ENCODE data around the gene NUP58. TPM values are rescaled to one million over a fixed set of nuclear protein-coding genes. Genes with fewer than 3 reads are reported as not detected.
A peak's percentile ranks its signal among the peaks of the same experiment; 100 is the strongest.

Gene NUP58
- total and polyA plus RNA-seq, 2 experiments from 2014 or later: 22.6 to 54.8 TPM

GRCh38 chr13:25286969-25287961 is 14.2 kb upstream of the NUP58 start, which contains the start of gene MTMR6:
TSS of gene MTMR6 (minus strand) at chr13:25287488. CDS start at chr13:25287247, 241 bp downstream.
- Histone ChIP-seq H3K9ac (peak within 1 kb of the TSS; percentile 92), H3K4me3 (peak within 1 kb of the TSS; percentile 87), H3K9me2 (ENCODE audit: insufficient read depth) (no peaks in the 10 kb centered on the region), H3K36me3 (ENCODE audit: low read depth) (no peaks in the 10 kb centered on the region), H3K4me1 (ENCODE audit: insufficient read depth) (peaks cover 29% of the 10 kb centered on the region), H3K9me3 (ENCODE audit: low read depth) (no peaks in the 10 kb centered on the region), H3K79me2 (ENCODE audit: insufficient read depth) (peaks cover 50% of the 10 kb centered on the region), H3K27ac (peak within 1 kb of the TSS; percentile 82), H4K20me1 (ENCODE audit: insufficient read depth) (no peaks in the 10 kb centered on the region), H3K27me3 (replicated peaks; ENCODE audit: insufficient read depth) (no peaks in the 10 kb centered on the region), H2AFZ (peak within 1 kb of the TSS; percentile 92), H3F3A (ENCODE audit: insufficient read depth) (peaks cover 18% of the 10 kb centered on the region), H3K4me2 (ENCODE audit: unreplicated experiment) (peak within 1 kb of the TSS; percentile 92)
- TF ChIP-seq EZH2phosphoT487 (IDR thresholded peaks at IDR 0.05; ENCODE audit: insufficient read depth, low read depth): no peak
- TF ChIP-seq EZH2 (IDR thresholded peaks at IDR 0.05; ENCODE audit: insufficient read depth, poor library complexity, severe bottlenecking): no peak
- DNase-seq: peak; percentile 87
- in situ Hi-C loops (cut with MboI): no loop called here
- 1 to 2% methylated on average over 61 of the region's 65 CpGs for WGBS, 2 experiments (ENCODE audit: low coverage in 1 of 2, low lambda C conversion rate in 2 of 2, missing lambda C conversion rate in 2 of 2)

- Histone ChIP-seq H2AFZ (peak overlapping the region; percentile 17; the same call in 1 of the 2 replicates), H3K79me2 (ENCODE audit: insufficient read depth) (peaks cover 33% of the 10 kb centered on the region), H3F3A (ENCODE audit: insufficient read depth) (peaks cover 18% of the 10 kb centered on the region), H3K36me3 (ENCODE audit: low read depth) (no peaks in the 10 kb centered on the region), H3K4me1 (ENCODE audit: insufficient read depth) (peaks cover 22% of the 10 kb centered on the region), H4K20me1 (ENCODE audit: insufficient read depth) (no peaks in the 10 kb centered on the region), H3K9me3 (ENCODE audit: low read depth) (no peaks in the 10 kb centered on the region), H3K9me2 (ENCODE audit: insufficient read depth) (no peaks in the 10 kb centered on the region), H3K9ac (no peak overlapping the region), H3K4me3 (no peak overlapping the region), H3K27me3 (replicated peaks; ENCODE audit: insufficient read depth) (no peaks in the 10 kb centered on the region), H3K4me2 (ENCODE audit: unreplicated experiment) (no peak overlapping the region), H3K27ac (no peak overlapping the region)
- TF ChIP-seq EZH2phosphoT487 (IDR thresholded peaks at IDR 0.05; ENCODE audit: insufficient read depth, low read depth) (no peak), EZH2 (IDR thresholded peaks at IDR 0.05; ENCODE audit: insufficient read depth, poor library complexity, severe bottlenecking) (no peak)
- DNase-seq: no peak
- in situ Hi-C loops (cut with MboI): no loop called here
- 96% methylated on average over 2 of the region's 2 CpGs for WGBS, 2 experiments (ENCODE audit: low coverage in 1 of 2, low lambda C conversion rate in 2 of 2, missing lambda C conversion rate in 2 of 2)
Measured at GRCh38 chr13:25288966-25289365, 12.5 kb upstream of the NUP58 start.

GRCh38 chr13:25291691-25292090 is 9.7 kb upstream of the NUP58 start:
- 0 out of 2 replicates have a peak, but pooled peaks cover 5% of the 10 kb centered on the region for H3K27me3 ChIP-seq (replicated peaks; ENCODE audit: insufficient read depth)
- no peaks in the 10 kb centered on the region for H4K20me1 ChIP-seq (ENCODE audit: insufficient read depth)
- peaks cover 5% of the 10 kb centered on the region for H3K79me2 ChIP-seq (ENCODE audit: insufficient read depth)
- H3F3A ChIP-seq (ENCODE audit: insufficient read depth): peaks cover 8% of the 10 kb centered on the region
- no peak overlapping the region for H2AFZ ChIP-seq
- H3K4me2 ChIP-seq (ENCODE audit: unreplicated experiment): no peak overlapping the region
- H3K9me2 ChIP-seq (ENCODE audit: insufficient read depth): no peaks in the 10 kb centered on the region
- no peak overlapping the region for H3K9ac ChIP-seq
- H3K9me3 ChIP-seq (ENCODE audit: low read depth): no peaks in the 10 kb centered on the region
- no peaks in the 10 kb centered on the region for H3K4me1 ChIP-seq (ENCODE audit: insufficient read depth)
- no peak overlapping the region for H3K27ac ChIP-seq
- in situ Hi-C loops (cut with MboI): no loop called here
- no peak overlapping the region for H3K4me3 ChIP-seq
- 90 to 95% methylated on average over 1 of the region's 1 CpG for WGBS, 2 experiments (ENCODE audit: low coverage in 1 of 2, low lambda C conversion rate in 2 of 2, missing lambda C conversion rate in 2 of 2)
- no peak for DNase-seq
- H3K36me3 ChIP-seq (ENCODE audit: low read depth): no peaks in the 10 kb centered on the region
- TF ChIP-seq EZH2 (IDR thresholded peaks at IDR 0.05; ENCODE audit: insufficient read depth, poor library complexity, severe bottlenecking) (no peak), EZH2phosphoT487 (IDR thresholded peaks at IDR 0.05; ENCODE audit: insufficient read depth, low read depth) (no peak)

GRCh38 chr13:25292301-25292700 is 9.1 kb upstream of the NUP58 start:
- Histone ChIP-seq H3F3A (ENCODE audit: insufficient read depth) (peaks cover 4% of the 10 kb centered on the region; the same call in 1 of the 2 replicates), H3K27ac (no peak overlapping the region), H3K4me2 (ENCODE audit: unreplicated experiment) (no peak overlapping the region), H3K9ac (no peak overlapping the region), H2AFZ (no peak overlapping the region), H3K9me2 (ENCODE audit: insufficient read depth) (no peaks in the 10 kb centered on the region), H3K36me3 (ENCODE audit: low read depth) (no peaks in the 10 kb centered on the region), H3K27me3 (replicated peaks; ENCODE audit: insufficient read depth) (0 out of 2 replicates have a peak, but pooled peaks cover 7% of the 10 kb centered on the region), H3K79me2 (ENCODE audit: insufficient read depth) (no peaks in the 10 kb centered on the region), H3K4me3 (no peak overlapping the region), H3K4me1 (ENCODE audit: insufficient read depth) (no peaks in the 10 kb centered on the region), H4K20me1 (ENCODE audit: insufficient read depth) (no peaks in the 10 kb centered on the region), H3K9me3 (ENCODE audit: low read depth) (no peaks in the 10 kb centered on the region)
- DNase-seq: no peak
- WGBS, 2 experiments (ENCODE audit: low coverage in 1 of 2, low lambda C conversion rate in 2 of 2, missing lambda C conversion rate in 2 of 2): 0 to 3% methylated on average over 1 of the region's 1 CpG
- TF ChIP-seq EZH2phosphoT487 (IDR thresholded peaks at IDR 0.05; ENCODE audit: insufficient read depth, low read depth) (no peak), EZH2 (IDR thresholded peaks at IDR 0.05; ENCODE audit: insufficient read depth, poor library complexity, severe bottlenecking) (no peak)
- in situ Hi-C loops (cut with MboI): no loop called here
